Peyer's patch (tissue), 4 donors: ENCODE results near the gene PDSS2. TPM values are rescaled to one million over a fixed set of nuclear protein-coding genes. Genes with fewer than 3 reads are reported as not detected.
"Not testable (repeated sequence)": the region's sequence is repeated elsewhere in the genome, so short reads cannot be mapped to it uniquely, and the experiment has no call there.

Source experiments
- DNase-seq, 3 donors: peaks; one replicate each; pipeline ENCODE4 v3.0.0-alpha.2; 2017 to 2019
- H3K27ac ChIP-seq, 4 donors: fragments of 200-600 bp; sonication (generic); one replicate each; pipeline ENCODE4 v1.5.1; 2016 to 2019
- H3K27me3 ChIP-seq, 2 donors: fragments of 200-600 bp; sonication (generic); one replicate each; pipeline ENCODE4 v1.5.1; 2019
- H3K36me3 ChIP-seq, 3 donors: fragments of 200-600 bp; sonication (generic); one replicate each; pipeline ENCODE4 v1.5.1; 2016 to 2019
- H3K4me1 ChIP-seq, 4 donors: fragments of 200-600 bp; sonication (generic); one replicate each; pipeline ENCODE4 v1.5.1; 2016 to 2019
- H3K4me3 ChIP-seq, 4 donors: fragments of 200-600 bp; sonication (generic); 1 replicate in 3 of 4; 2 replicates in 1 of 4; pipeline ENCODE4 v1.5.1; 2016 to 2019; ENCODE audit warnings: mild to moderate bottlenecking in 1 of 4
- H3K9me3 ChIP-seq, 4 donors: fragments of 200-600 bp; sonication (generic); one replicate each; pipeline ENCODE4 v1.5.1; 2016 to 2019; ENCODE audit warnings: mild to moderate bottlenecking in 1 of 4
- POLR2A ChIP-seq, 2 donors: fragments of 450-650 bp; IDR thresholded peaks; one replicate each; pipeline ENCODE4 v1.5.1; 2017; ENCODE audit warnings: antibody characterized with exemption in 2 of 2, mild to moderate bottlenecking in 2 of 2, moderate library complexity in 2 of 2
- total RNA-seq, 4 donors: library from RNA; depleted of rRNA; stranded (reverse); fragments of >200 nt; gene quantifications; one replicate each; pipeline ENCODE4 v1.1.0, GENCODE V29; 2016
- TF ChIP-seq, protein P1 (sequence below), 6 experiments: fragments of 450-650 bp in 4 of 6; fragments of 200-600 bp in 2 of 6; sonication (generic) in 1 of 6; IDR thresholded peaks; one replicate each; pipeline ENCODE4 v1.5.1; 2017 to 2019; ENCODE audit warnings: antibody characterized with exemption in 6 of 6, mild to moderate bottlenecking in 3 of 6, moderate library complexity in 1 of 6

The PDSS2 gene
- total RNA-seq, 4 donors from 2014 or later, result 9.5 to 16.5 (median 15.4) TPM

DNA sequence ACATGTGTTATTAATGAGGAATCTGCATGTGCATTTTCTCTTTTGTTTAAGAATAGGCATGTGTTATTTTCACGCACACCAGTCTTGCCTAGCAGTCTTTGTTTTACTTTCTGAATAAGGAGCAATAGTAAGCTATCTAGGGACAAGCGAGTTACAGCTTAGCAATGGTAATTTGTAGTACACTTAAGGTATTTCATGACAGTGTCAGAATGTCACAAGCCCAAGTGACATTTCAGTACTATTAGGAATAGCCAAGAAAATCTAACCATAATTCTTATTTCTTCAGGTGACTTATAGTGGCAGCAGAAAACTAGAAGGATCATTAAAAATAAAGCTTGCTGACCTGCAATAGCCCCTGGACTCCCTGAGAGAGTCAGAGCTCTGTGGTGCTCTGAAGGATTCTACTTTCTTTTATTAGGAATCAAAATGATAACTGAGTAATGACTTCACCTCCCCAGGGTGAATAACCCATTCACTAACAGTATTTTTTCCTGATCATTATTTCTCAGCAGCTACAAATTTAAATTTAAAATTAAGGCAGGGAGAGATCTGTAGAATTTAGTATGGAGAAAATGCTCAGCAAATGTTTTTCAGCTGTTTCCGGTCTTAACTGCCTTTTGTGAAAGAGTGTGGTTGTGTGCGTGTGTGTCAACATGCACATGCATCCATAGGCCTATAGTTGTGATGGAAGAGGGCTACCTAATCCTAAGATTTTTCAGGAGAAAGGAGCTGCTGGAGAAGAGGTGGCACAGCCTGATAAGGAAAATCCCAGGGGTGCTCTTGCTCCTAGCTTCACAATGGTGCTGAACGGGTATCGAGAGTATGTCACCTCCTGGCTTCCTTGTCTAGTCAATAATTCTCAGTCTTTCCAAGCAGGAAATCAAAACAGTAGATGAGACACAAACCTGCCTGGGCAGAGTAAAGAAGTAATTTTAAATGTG is 254.0 kb downstream of the PDSS2 start:
- DNase-seq, result no peak
- TF ChIP-seq POLR2A (IDR thresholded peaks at IDR 0.05), result no peak
- TF ChIP-seq, protein P1, sequence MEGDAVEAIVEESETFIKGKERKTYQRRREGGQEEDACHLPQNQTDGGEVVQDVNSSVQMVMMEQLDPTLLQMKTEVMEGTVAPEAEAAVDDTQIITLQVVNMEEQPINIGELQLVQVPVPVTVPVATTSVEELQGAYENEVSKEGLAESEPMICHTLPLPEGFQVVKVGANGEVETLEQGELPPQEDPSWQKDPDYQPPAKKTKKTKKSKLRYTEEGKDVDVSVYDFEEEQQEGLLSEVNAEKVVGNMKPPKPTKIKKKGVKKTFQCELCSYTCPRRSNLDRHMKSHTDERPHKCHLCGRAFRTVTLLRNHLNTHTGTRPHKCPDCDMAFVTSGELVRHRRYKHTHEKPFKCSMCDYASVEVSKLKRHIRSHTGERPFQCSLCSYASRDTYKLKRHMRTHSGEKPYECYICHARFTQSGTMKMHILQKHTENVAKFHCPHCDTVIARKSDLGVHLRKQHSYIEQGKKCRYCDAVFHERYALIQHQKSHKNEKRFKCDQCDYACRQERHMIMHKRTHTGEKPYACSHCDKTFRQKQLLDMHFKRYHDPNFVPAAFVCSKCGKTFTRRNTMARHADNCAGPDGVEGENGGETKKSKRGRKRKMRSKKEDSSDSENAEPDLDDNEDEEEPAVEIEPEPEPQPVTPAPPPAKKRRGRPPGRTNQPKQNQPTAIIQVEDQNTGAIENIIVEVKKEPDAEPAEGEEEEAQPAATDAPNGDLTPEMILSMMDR (IDR thresholded peaks at IDR 0.05), result no peak

DNA sequence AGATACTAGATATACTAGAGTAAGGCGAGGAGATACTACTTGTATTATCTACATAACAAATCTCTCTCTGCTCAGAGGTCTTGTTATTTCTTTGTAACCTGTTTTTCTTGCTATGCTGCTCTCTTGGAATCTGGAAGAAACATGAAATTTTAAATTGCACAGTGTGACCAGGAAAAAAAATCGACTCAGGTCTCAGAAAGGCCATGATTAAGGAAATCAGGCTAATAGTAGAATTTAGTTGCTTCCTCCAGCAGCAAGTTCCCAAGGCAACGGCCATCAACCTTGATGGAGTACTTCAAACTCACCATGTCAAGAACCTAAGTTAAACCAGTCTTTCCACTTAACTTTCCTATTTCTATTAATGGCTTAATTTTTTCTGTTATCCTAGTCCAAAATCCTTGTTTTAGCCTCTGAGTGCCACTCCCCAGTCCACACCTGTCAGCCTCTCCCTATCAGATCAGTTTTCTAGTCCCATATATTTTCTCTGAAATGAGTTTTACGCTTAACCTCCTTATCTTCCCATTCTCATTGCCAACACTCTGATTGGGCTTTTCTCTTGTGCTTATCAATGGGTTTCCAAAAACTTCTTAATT is 256.4 kb downstream of the PDSS2 start:
- no peaks in the 10 kb centered on the region for H3K36me3 ChIP-seq
- DNase-seq, result no peak
- H3K27ac ChIP-seq, result no peak overlapping the region
- H3K4me1 ChIP-seq, result no peaks in the 10 kb centered on the region
- TF ChIP-seq POLR2A (IDR thresholded peaks at IDR 0.05), result no peak
- TF ChIP-seq, protein P1 (IDR thresholded peaks at IDR 0.05), result no peak
- no peaks in the 10 kb centered on the region for H3K9me3 ChIP-seq
- H3K27me3 ChIP-seq, result no peaks in the 10 kb centered on the region
- H3K4me3 ChIP-seq, result no peak overlapping the region

More for the DNA sequence above, 254.0 kb downstream of the PDSS2 start:
- Histone ChIP-seq H3K9me3 (no peaks in the 10 kb centered on the region), H3K27ac (no peak overlapping the region), H3K4me1 (no peaks in the 10 kb centered on the region), H3K4me3 (no peak overlapping the region), H3K36me3 (no peaks in the 10 kb centered on the region), H3K27me3 (no peaks in the 10 kb centered on the region)

DNA sequence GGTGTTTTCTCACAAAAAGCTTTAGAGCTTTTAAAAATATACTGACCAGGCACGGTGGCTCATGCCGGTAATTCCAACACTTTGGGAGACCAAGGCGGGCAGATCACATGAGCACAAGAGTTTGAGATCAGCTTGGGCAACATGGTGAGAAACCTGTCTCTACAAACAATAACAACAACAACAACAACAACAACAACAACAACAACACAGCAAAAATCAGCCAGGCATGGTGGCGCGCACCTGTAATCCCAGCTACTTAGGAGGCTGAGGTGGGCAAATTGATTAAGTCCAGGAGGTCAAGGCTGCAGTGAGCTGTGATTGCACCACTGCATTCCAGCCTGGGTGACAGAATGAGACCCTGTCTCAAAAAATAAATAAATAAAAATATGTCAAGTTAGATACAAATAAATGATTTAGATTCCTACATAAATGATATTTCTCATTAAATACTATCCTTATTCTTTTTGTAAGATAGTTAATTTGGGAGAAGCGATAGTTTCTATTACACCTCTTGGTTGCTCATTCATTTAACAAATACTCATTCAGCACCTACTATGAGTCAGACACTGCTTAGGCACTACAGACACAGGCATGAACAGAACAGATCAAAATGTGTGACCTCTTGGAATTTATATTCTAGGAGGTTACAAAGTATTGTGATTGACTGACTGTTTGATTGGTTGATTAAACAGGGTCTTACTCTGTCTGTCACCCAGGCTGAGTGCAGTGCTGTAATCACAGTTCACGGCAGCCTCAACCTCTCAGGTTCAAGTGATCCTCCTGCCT is 260.5 kb downstream of the PDSS2 start:
- no peaks in the 10 kb centered on the region for H3K9me3 ChIP-seq
- DNase-seq, result no peak
- TF ChIP-seq POLR2A (IDR thresholded peaks at IDR 0.05), result no peak
- no peaks in the 10 kb centered on the region for H3K27me3 ChIP-seq
- H3K4me3 ChIP-seq, result no peak overlapping the region
- no peaks in the 10 kb centered on the region for H3K4me1 ChIP-seq
- no peaks in the 10 kb centered on the region for H3K36me3 ChIP-seq
- no peak overlapping the region for H3K27ac ChIP-seq

DNA sequence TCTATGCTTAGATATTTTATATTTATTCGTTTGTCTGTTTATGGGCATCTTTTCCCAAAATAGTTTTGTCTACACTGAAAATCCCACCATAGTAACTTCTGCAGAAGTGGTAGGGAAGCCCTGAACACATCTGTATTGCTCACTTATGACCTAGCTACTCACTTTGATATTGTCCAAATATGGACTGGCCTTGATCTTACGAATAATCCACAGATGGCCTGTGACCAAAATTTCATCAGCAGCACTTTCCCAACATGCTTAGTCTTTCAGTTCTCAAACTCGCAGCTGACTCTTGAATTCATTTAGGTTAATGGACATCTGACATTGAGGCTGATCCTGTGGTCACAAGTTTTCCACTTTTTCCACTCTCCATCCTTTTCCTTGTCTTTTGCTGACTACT is 263.2 kb downstream of the PDSS2 start:
- Histone ChIP-seq H3K4me1 (no peaks in the 10 kb centered on the region), H3K36me3 (peaks cover 0 to 4% (median 0%) of the 10 kb centered on the region in 3 donors), H3K27me3 (no peaks in the 10 kb centered on the region), H3K27ac (no peak overlapping the region), H3K4me3 (no peak overlapping the region), H3K9me3 (no peaks in the 10 kb centered on the region)
- no peak for DNase-seq
- TF ChIP-seq, protein P1 (IDR thresholded peaks at IDR 0.05), result no peak
- no peak for TF ChIP-seq POLR2A (IDR thresholded peaks at IDR 0.05)

DNA sequence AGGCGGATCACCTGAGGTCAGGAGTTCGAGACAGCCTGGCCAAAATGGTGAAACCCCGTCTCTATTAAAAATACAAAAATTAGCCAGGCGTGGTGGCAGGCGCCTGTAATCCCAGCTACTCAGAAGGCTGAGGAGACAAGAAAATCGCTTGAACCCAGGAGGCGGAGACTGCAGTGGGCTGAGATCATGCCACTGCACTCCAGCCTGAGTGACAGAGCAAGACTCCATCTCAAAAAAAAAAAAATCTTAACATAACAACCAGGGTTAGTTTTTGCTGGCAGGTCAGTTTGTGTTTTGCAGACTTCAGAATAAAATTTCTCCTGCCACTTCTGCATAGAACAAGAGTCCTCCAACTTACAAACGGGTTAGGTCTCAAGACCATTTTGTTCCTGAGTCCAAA is 264.6 kb downstream of the PDSS2 start:
- DNase-seq, H3K36me3 ChIP-seq, H3K27me3 ChIP-seq, H3K4me3 ChIP-seq, H3K27ac ChIP-seq, H3K9me3 ChIP-seq, H3K4me1 ChIP-seq: not testable (repeated sequence)

DNA sequence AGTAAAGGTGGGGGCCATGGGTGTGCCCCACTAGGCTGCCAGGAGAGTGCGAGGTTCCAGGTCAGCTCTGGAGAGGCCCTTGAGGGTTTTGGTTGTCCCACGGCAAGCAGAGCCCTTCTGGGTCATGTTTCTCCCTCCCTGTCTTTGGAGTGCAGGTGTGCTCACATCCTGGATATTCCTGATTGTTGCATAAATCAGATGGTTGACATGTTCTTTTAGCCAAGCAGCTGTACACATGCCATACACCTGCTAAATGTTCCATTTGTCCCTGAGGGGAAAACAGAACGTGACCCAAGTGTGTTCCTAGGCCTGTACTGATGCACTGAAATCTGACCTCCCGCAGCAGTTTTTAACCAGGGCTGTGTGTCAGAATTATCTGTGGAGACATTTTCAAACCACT is 266.5 kb downstream of the PDSS2 start:
- no peaks in the 10 kb centered on the region for H3K9me3 ChIP-seq
- TF ChIP-seq POLR2A (IDR thresholded peaks at IDR 0.05), result no peak
- TF ChIP-seq, protein P1 (IDR thresholded peaks at IDR 0.05), result no peak
- no peak overlapping the region for H3K4me3 ChIP-seq
- H3K27me3 ChIP-seq, result no peaks in the 10 kb centered on the region
- no peak overlapping the region for H3K27ac ChIP-seq
- DNase-seq, result no peak
- H3K4me1 ChIP-seq, result no peaks in the 10 kb centered on the region
- H3K36me3 ChIP-seq, result peaks cover 0 to 4% (median 0%) of the 10 kb centered on the region in 3 donors
